SK-N-SH treated with all-trans-retinoic acid at 6 μM for 48 hours (cell line): ENCODE measurements around the gene SETD6.

Source experiments
- ZNF70 ChIP-seq: fragments of 450-650 bp; formaldehyde crosslinking; IDR thresholded peaks from 2 replicates; pipeline ENCODE4 v1.5.0; 2020; ENCODE audit warnings: mild to moderate bottlenecking, moderate library complexity
- ZNF8 ChIP-seq: fragments of 450-650 bp; formaldehyde crosslinking; IDR thresholded peaks from 2 replicates; pipeline ENCODE4 v1.5.0; 2020; ENCODE audit warnings: mild to moderate bottlenecking, moderate library complexity
- TF ChIP-seq, protein P1 (sequence below): fragments of 250-450 bp; sonication (Bioruptor Pico); IDR thresholded peaks from 2 replicates; pipeline ENCODE4 v1.5.0; 2020; ENCODE audit warnings: mild to moderate bottlenecking, moderate library complexity

DNA sequence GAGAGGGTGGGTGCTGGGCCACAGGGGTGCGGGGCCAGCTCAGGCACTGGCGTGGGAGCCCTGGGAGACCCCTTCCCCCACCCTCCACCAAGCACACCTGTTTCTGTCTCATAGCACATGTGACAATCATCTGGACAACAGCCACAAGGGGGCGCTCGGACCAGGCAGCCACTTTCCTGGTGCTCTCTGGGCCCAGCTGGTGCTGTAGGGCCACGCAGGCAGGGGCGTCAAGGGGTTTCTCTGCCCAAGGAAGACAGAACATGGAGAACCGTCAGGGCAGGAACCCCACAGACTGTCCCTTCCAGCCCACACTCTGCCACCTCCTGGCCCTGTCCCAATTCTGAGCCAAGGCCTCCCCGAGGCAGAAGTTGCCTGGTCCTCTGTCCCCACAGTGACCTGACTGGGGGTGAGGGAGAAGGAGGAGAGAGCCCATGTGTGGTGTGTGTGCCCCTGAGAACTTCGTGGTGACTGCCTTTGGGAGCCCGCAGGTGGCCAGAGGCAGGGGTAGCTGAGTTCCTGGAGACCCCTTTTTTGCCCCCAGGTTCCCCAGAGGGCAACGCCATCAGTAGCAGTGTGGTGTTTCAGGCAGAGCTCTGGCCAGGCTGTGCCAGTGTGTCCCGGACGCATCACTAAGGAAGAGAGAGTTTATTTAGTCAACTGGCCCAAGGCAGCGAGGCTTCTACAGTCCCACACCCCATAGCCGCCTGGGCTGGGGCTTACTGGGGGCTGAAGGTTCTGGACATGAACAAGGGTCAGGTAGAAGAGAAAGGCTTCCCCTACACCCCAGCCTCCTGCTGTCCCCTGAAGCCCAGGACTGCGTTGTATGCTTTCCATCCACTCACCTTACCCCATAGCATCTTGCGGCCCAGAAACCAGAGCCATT, 3.1 kb upstream of the SETD6 start:
- TF ChIP-seq ZNF8 (no peak), ZNF70 (CRISPR knock-in tag) (no peak)
- TF ChIP-seq, protein P1, sequence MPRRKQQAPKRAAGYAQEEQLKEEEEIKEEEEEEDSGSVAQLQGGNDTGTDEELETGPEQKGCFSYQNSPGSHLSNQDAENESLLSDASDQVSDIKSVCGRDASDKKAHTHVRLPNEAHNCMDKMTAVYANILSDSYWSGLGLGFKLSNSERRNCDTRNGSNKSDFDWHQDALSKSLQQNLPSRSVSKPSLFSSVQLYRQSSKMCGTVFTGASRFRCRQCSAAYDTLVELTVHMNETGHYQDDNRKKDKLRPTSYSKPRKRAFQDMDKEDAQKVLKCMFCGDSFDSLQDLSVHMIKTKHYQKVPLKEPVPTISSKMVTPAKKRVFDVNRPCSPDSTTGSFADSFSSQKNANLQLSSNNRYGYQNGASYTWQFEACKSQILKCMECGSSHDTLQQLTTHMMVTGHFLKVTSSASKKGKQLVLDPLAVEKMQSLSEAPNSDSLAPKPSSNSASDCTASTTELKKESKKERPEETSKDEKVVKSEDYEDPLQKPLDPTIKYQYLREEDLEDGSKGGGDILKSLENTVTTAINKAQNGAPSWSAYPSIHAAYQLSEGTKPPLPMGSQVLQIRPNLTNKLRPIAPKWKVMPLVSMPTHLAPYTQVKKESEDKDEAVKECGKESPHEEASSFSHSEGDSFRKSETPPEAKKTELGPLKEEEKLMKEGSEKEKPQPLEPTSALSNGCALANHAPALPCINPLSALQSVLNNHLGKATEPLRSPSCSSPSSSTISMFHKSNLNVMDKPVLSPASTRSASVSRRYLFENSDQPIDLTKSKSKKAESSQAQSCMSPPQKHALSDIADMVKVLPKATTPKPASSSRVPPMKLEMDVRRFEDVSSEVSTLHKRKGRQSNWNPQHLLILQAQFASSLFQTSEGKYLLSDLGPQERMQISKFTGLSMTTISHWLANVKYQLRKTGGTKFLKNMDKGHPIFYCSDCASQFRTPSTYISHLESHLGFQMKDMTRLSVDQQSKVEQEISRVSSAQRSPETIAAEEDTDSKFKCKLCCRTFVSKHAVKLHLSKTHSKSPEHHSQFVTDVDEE (CRISPR knock-in tag), result no peak
